Spleen (tissue), 7 donors: ENCODE results near the gene SLC8A1.

Source experiments
- POLR2A ChIP-seq, 3 donors: fragments of 450-650 bp; IDR thresholded peaks; one replicate each; pipeline ENCODE4 v1.5.1; 2017; ENCODE audit warnings: antibody characterized with exemption in 3 of 3, mild to moderate bottlenecking in 1 of 3
- POLR2AphosphoS5 ChIP-seq, 3 donors: sonication (generic); formaldehyde crosslinking; IDR thresholded peaks; one replicate each; pipeline ENCODE4 v1.5.1; 2017; ENCODE audit warnings: antibody characterized with exemption in 3 of 3
- TF ChIP-seq, protein P1 (sequence below), 11 experiments: fragments of 200-600 bp in 7 of 11; fragments of 450-650 bp in 4 of 11; sonication (generic) in 4 of 11; IDR thresholded peaks in 8 of 11; conservative IDR thresholded peaks in 3 of 11; 1 replicate in 7 of 11; 2 replicates in 4 of 11; pipeline versions ENCODE4 v1.4.0 to v1.8.0; 2016 to 2021; ENCODE audit warnings: antibody characterized with exemption in 11 of 11, inconsistent platforms in 4 of 11, mild to moderate bottlenecking in 1 of 11
- donor health status: DM: no; HTN: no; CAD: no; lungs with moderate emphysema.
- donor health status: DM: no; HTN: no; CAD: no.
- donor health status: DM: no; HTN: no; CAD: no.

DNA sequence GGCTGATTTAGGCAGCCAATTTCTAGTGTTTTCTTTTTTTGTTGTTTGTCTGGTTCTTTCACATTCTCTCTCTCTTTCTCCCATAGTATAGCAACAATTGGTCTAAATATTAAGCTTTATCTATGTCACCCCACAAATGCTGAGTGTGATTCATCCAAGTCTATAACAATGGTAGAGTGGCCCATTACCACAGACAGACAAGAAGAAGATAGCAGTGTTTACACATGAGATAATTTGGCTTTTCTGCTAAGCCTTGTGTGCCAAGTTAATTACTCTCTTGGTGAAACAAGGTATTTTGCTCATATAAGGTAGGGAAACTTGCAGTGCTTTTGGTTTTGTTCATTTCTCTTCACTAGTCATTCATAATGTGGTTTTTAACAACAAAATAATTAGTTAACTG, 166.5 kb downstream of the SLC8A1 start:
- TF ChIP-seq POLR2AphosphoS5 (IDR thresholded peaks at IDR 0.05) (no peak), POLR2A (IDR thresholded peaks at IDR 0.05) (no peak)
- TF ChIP-seq, protein P1, sequence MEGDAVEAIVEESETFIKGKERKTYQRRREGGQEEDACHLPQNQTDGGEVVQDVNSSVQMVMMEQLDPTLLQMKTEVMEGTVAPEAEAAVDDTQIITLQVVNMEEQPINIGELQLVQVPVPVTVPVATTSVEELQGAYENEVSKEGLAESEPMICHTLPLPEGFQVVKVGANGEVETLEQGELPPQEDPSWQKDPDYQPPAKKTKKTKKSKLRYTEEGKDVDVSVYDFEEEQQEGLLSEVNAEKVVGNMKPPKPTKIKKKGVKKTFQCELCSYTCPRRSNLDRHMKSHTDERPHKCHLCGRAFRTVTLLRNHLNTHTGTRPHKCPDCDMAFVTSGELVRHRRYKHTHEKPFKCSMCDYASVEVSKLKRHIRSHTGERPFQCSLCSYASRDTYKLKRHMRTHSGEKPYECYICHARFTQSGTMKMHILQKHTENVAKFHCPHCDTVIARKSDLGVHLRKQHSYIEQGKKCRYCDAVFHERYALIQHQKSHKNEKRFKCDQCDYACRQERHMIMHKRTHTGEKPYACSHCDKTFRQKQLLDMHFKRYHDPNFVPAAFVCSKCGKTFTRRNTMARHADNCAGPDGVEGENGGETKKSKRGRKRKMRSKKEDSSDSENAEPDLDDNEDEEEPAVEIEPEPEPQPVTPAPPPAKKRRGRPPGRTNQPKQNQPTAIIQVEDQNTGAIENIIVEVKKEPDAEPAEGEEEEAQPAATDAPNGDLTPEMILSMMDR (IDR thresholded peaks at IDR 0.05 in 8 of 11, conservative IDR thresholded peaks at IDR 0.05 in 3 of 11) = no peak
